GM12874 (cell line): ENCODE measurements around the gene OIT3.

Source experiments
- CTCF ChIP-seq: IDR thresholded peaks from 2 replicates; pipeline ENCODE4 v1.5.1; 2011; ENCODE audit warnings: low read depth, mild to moderate bottlenecking, control low read depth, low read length, moderate library complexity; ENCODE audit not compliant: insufficient read depth

The OIT3 gene

GRCh38 chr10:72918352-72918751 is 24.8 kb downstream of the OIT3 start:
- no peak for TF ChIP-seq CTCF

GRCh38 chr10:72924351-72924750 is 30.8 kb downstream of the OIT3 start:
- no peak for TF ChIP-seq CTCF

GRCh38 chr10:72925951-72926465 is 32.5 kb downstream of the OIT3 start:
- no peak for TF ChIP-seq CTCF

- no peak for TF ChIP-seq CTCF
Measured at GRCh38 chr10:72927485-72927884, 33.9 kb downstream of the OIT3 start.

GRCh38 chr10:72928798-72929197 is 35.3 kb downstream of the OIT3 start:
- no peak for TF ChIP-seq CTCF

- no peak for TF ChIP-seq CTCF
Measured at GRCh38 chr10:72930276-72930675, 36.7 kb downstream of the OIT3 start.

- no peak for TF ChIP-seq CTCF
Measured at GRCh38 chr10:72932259-72933015, 38.9 kb downstream of the OIT3 start.
